Effector memory CD8-positive, alpha-beta T cell (primary cell): ENCODE measurements around the gene ARAF.
A peak's percentile ranks its signal among the peaks of the same experiment; 100 is the strongest.
"Not testable (repeated sequence)": the region's sequence is repeated elsewhere in the genome, so short reads cannot be mapped to it uniquely, and the experiment has no call there.

ENCODE experiments used
- ATAC-seq: fragments of 150-1000 bp; cut with Tn5 transposase; replicated peaks from 2 replicates; pipeline ENCODE4 v1.10.0; 2021; ENCODE audit warnings: mild to moderate bottlenecking, moderate library complexity
- DNase-seq, 3 experiments: peaks; one replicate each; pipeline ENCODE4 v3.0.0; 2021
- H3K27ac Mint-ChIP-seq, 2 donors: one replicate each; pipeline ENCODE4 v1.8.0; 2022; ENCODE audit warnings: mild to moderate bottlenecking in 2 of 2, mixed read lengths in 2 of 2, moderate library complexity in 2 of 2
- H3K27me3 Mint-ChIP-seq, 2 donors: one replicate each; pipeline ENCODE4 v1.8.0; 2022; ENCODE audit warnings: mixed read lengths in 2 of 2
- H3K36me3 Mint-ChIP-seq: one replicate; pipeline ENCODE4 v1.8.0; 2022; ENCODE audit warnings: mild to moderate bottlenecking, moderate library complexity, mixed read lengths; ENCODE audit not compliant: insufficient read depth
- H3K4me1 Mint-ChIP-seq, 2 donors: one replicate each; pipeline ENCODE4 v1.8.0; 2022; ENCODE audit warnings: low read depth in 2 of 2, mixed read lengths in 2 of 2
- H3K4me3 Mint-ChIP-seq, 2 donors: one replicate each; pipeline ENCODE4 v1.8.0; 2022; ENCODE audit warnings: mild to moderate bottlenecking in 2 of 2, mixed read lengths in 2 of 2, moderate library complexity in 2 of 2
- H3K9me3 Mint-ChIP-seq, 2 donors: one replicate each; pipeline ENCODE4 v1.8.0; 2022; ENCODE audit warnings: mixed read lengths in 2 of 2

ARAF gene

GRCh38 chrX:47583240-47583861, 22.3 kb downstream of the ARAF start:
- H3K4me1 Mint-ChIP-seq = peaks cover 23 to 29% of the 10 kb centered on the region in 2 donors
- peak overlapping the region; percentile 58 to 70 for H3K4me3 Mint-ChIP-seq
- no peak for DNase-seq
- ATAC-seq = no peak
- no peaks in the 10 kb centered on the region for H3K27me3 Mint-ChIP-seq
- no peaks in the 10 kb centered on the region for H3K9me3 Mint-ChIP-seq
- peak overlapping the region; percentile 57 to 83 for H3K27ac Mint-ChIP-seq
- peaks cover 11% of the 10 kb centered on the region for H3K36me3 Mint-ChIP-seq

GRCh38 chrX:47584714-47585113, 23.7 kb downstream of the ARAF start:
- no peaks in the 10 kb centered on the region for H3K9me3 Mint-ChIP-seq
- H3K27ac Mint-ChIP-seq = peak overlapping the region in 1 of 2 donors; percentile 57
- ATAC-seq = no peak

GRCh38 chrX:47585273-47585672, 24.3 kb downstream of the ARAF start:
- ATAC-seq = no peak
- Mint-ChIP-seq H3K4me3 (no peak overlapping the region), H3K4me1 (peaks cover 20 to 26% of the 10 kb centered on the region in 2 donors), H3K9me3 (no peaks in the 10 kb centered on the region), H3K27ac (no peak overlapping the region), H3K36me3 (peaks cover 11% of the 10 kb centered on the region), H3K27me3 (no peaks in the 10 kb centered on the region)
- no peak for DNase-seq

More at GRCh38 chrX:47584714-47585113, 23.7 kb downstream of the ARAF start:
- Mint-ChIP-seq H3K36me3 (peaks cover 11% of the 10 kb centered on the region), H3K27me3 (no peaks in the 10 kb centered on the region), H3K4me3 (no peak overlapping the region), H3K4me1 (peaks cover 20 to 26% of the 10 kb centered on the region in 2 donors)
- no peak for DNase-seq

GRCh38 chrX:47586043-47586787, 25.2 kb downstream of the ARAF start:
- ATAC-seq (no peak), DNase-seq (no peak)
- Mint-ChIP-seq H3K27me3 (no peaks in the 10 kb centered on the region), H3K27ac (peak overlapping the region; percentile 14 to 57), H3K36me3 (peaks cover 11% of the 10 kb centered on the region), H3K4me1 (peaks cover 20 to 26% of the 10 kb centered on the region in 2 donors), H3K9me3 (no peaks in the 10 kb centered on the region), H3K4me3 (no peak overlapping the region)

GRCh38 chrX:47587091-47587891, 26.3 kb downstream of the ARAF start:
- DNase-seq (no peak), ATAC-seq (no peak)
- no peaks in the 10 kb centered on the region for H3K27me3 Mint-ChIP-seq
- peaks cover 7% of the 10 kb centered on the region for H3K36me3 Mint-ChIP-seq
- H3K9me3 Mint-ChIP-seq = no peaks in the 10 kb centered on the region
- no peak overlapping the region for H3K4me3 Mint-ChIP-seq
- H3K4me1 Mint-ChIP-seq = peaks cover 16 to 17% of the 10 kb centered on the region in 2 donors
- H3K27ac Mint-ChIP-seq = no peak overlapping the region

- Mint-ChIP-seq H3K27ac (no peak overlapping the region), H3K4me1 (peaks cover 9 to 12% of the 10 kb centered on the region in 2 donors), H3K4me3 (no peak overlapping the region), H3K36me3 (peaks cover 4% of the 10 kb centered on the region), H3K9me3 (no peaks in the 10 kb centered on the region), H3K27me3 (no peaks in the 10 kb centered on the region)
- ATAC-seq (no peak), DNase-seq (no peak)
Observed at GRCh38 chrX:47587906-47588735, 27.1 kb downstream of the ARAF start.

GRCh38 chrX:47590984-47591383, 30.0 kb downstream of the ARAF start:
- H3K36me3 Mint-ChIP-seq = no peaks in the 10 kb centered on the region
- DNase-seq = no peak
- H3K4me3 Mint-ChIP-seq = no peak overlapping the region
- ATAC-seq = no peak
- H3K4me1 Mint-ChIP-seq = peaks cover 0 to 2% of the 10 kb centered on the region in 2 donors
- no peak overlapping the region for H3K27ac Mint-ChIP-seq
- H3K27me3 Mint-ChIP-seq = no peaks in the 10 kb centered on the region
- H3K9me3 Mint-ChIP-seq = no peaks in the 10 kb centered on the region

GRCh38 chrX:47593522-47593921, 32.5 kb downstream of the ARAF start:
- Mint-ChIP-seq H3K4me1 (peaks cover 0 to 3% of the 10 kb centered on the region in 2 donors), H3K27ac (no peak overlapping the region), H3K27me3 (no peaks in the 10 kb centered on the region), H3K4me3 (no peak overlapping the region), H3K36me3 (no peaks in the 10 kb centered on the region), H3K9me3 (peaks cover 0 to 3% of the 10 kb centered on the region in 2 donors)
- ATAC-seq (no peak), DNase-seq (no peak)

GRCh38 chrX:47595716-47596251, 34.8 kb downstream of the ARAF start:
- peak overlapping the region in 1 of 2 donors; percentile 21 for H3K4me3 Mint-ChIP-seq
- no peaks in the 10 kb centered on the region for H3K27me3 Mint-ChIP-seq
- peaks cover 0 to 3% of the 10 kb centered on the region in 2 donors for H3K4me1 Mint-ChIP-seq
- H3K27ac Mint-ChIP-seq = no peak overlapping the region
- ATAC-seq (no peak), DNase-seq (no peak)
- peaks cover 0 to 3% of the 10 kb centered on the region in 2 donors for H3K9me3 Mint-ChIP-seq
- H3K36me3 Mint-ChIP-seq = no peaks in the 10 kb centered on the region

GRCh38 chrX:47596256-47596655, 35.3 kb downstream of the ARAF start:
- DNase-seq (no peak), ATAC-seq (no peak)
- Mint-ChIP-seq H3K4me1 (peaks cover 0 to 3% of the 10 kb centered on the region in 2 donors), H3K27ac (no peak overlapping the region), H3K27me3 (no peaks in the 10 kb centered on the region), H3K9me3 (peaks cover 0 to 3% of the 10 kb centered on the region in 2 donors), H3K36me3 (no peaks in the 10 kb centered on the region), H3K4me3 (peak overlapping the region in 1 of 2 donors; percentile 21)

GRCh38 chrX:47597222-47597621, 36.2 kb downstream of the ARAF start:
- Mint-ChIP-seq H3K4me3 (no peak overlapping the region), H3K27me3 (no peaks in the 10 kb centered on the region)

GRCh38 chrX:47603125-47603524, 42.1 kb downstream of the ARAF start:
- DNase-seq, H3K9me3 Mint-ChIP-seq, H3K27me3 Mint-ChIP-seq, H3K4me1 Mint-ChIP-seq, H3K4me3 Mint-ChIP-seq, H3K36me3 Mint-ChIP-seq, ATAC-seq, H3K27ac Mint-ChIP-seq: not testable (repeated sequence)

More at GRCh38 chrX:47597222-47597621, 36.2 kb downstream of the ARAF start:
- Mint-ChIP-seq H3K9me3 (peaks cover 0 to 3% of the 10 kb centered on the region in 2 donors), H3K4me1 (peaks cover 0 to 3% of the 10 kb centered on the region in 2 donors), H3K36me3 (no peaks in the 10 kb centered on the region), H3K27ac (no peak overlapping the region)
- DNase-seq = no peak
- no peak for ATAC-seq
